Loucy (cell line): ENCODE data around the gene LCN10.
A peak's percentile ranks its signal among the peaks of the same experiment; 100 is the strongest.
"Not testable (repeated sequence)": the region's sequence is repeated elsewhere in the genome, so short reads cannot be mapped to it uniquely, and the experiment has no call there.

Experiments used
- H2AFZ ChIP-seq: fragments of 200-600 bp; sonication (generic); 2 replicates; pipeline ENCODE4 v1.6.0; 2016; ENCODE audit warnings: antibody characterized with exemption, mild to moderate bottlenecking, low read length, moderate library complexity
- H3F3A ChIP-seq: fragments of 200-600 bp; 2 replicates; pipeline ENCODE4 v1.6.0; 2016; ENCODE audit warnings: antibody characterized with exemption, low read depth, mild to moderate bottlenecking
- H3K27me3 ChIP-seq: fragments of 200-600 bp; sonication (generic); 2 replicates; pipeline ENCODE4 v1.6.1; 2014; ENCODE audit warnings: low read length, mild to moderate bottlenecking; ENCODE audit not compliant: insufficient read depth, poor library complexity, severe bottlenecking
- H3K36me3 ChIP-seq: fragments of 200-600 bp; sonication (generic); 2 replicates; pipeline ENCODE4 v1.6.1; 2016; ENCODE audit warnings: low read length; ENCODE audit not compliant: insufficient read depth
- H3K4me1 ChIP-seq: fragments of 200-600 bp; sonication (generic); 2 replicates; pipeline ENCODE4 v1.5.1; 2014; ENCODE audit warnings: low read length, mild to moderate bottlenecking; ENCODE audit not compliant: insufficient read depth, poor library complexity, severe bottlenecking
- H3K4me2 ChIP-seq: fragments of 200-600 bp; sonication (generic); 2 replicates; pipeline ENCODE4 v1.6.0; 2014; ENCODE audit warnings: antibody characterized with exemption, low read length, low read depth, mild to moderate bottlenecking; ENCODE audit not compliant: poor library complexity, severe bottlenecking
- H3K4me3 ChIP-seq: fragments of 200-600 bp; sonication (generic); 2 replicates; pipeline ENCODE4 v1.5.1; 2014; ENCODE audit warnings: low read length, mild to moderate bottlenecking, mixed read lengths; ENCODE audit not compliant: poor library complexity, severe bottlenecking
- H3K79me2 ChIP-seq: fragments of 200-600 bp; sonication (generic); 2 replicates; pipeline ENCODE4 v1.6.1; 2014; ENCODE audit warnings: low read length; ENCODE audit not compliant: insufficient read depth
- H3K9ac ChIP-seq: fragments of 200-600 bp; sonication (generic); 2 replicates; pipeline ENCODE4 v1.6.0; 2014; ENCODE audit warnings: mild to moderate bottlenecking, low read depth, low read length, moderate library complexity; ENCODE audit not compliant: poor library complexity, severe bottlenecking
- H3K9me2 ChIP-seq: fragments of 200-600 bp; sonication (generic); replicated peaks from 2 replicates; pipeline ENCODE4 v1.6.1; 2016; ENCODE audit warnings: low read depth, low read length, mixed read lengths
- H3K9me3 ChIP-seq: fragments of 200-600 bp; sonication (generic); 2 replicates; pipeline ENCODE4 v1.6.1; 2014; ENCODE audit warnings: mild to moderate bottlenecking, antibody characterized with exemption, low read length, low read depth; ENCODE audit not compliant: insufficient read depth
- H4K20me1 ChIP-seq: fragments of 200-600 bp; sonication (generic); 2 replicates; pipeline ENCODE4 v1.6.0; 2014; ENCODE audit warnings: antibody characterized with exemption, low read length, mild to moderate bottlenecking; ENCODE audit not compliant: insufficient read depth, poor library complexity, severe bottlenecking
- CTCF ChIP-seq: fragments of 200-600 bp; sonication (generic); conservative IDR thresholded peaks from 2 replicates; pipeline ENCODE4 v1.5.1; 2014; ENCODE audit warnings: mild to moderate bottlenecking, antibody characterized with exemption, low read length
- EZH2phosphoT487 ChIP-seq: fragments of 200-600 bp; IDR thresholded peaks from 2 replicates; pipeline ENCODE4 v1.6.1; 2018; ENCODE audit warnings: antibody characterized with exemption, mild to moderate bottlenecking, moderate library complexity, borderline replicate concordance

The LCN10 gene

GRCh38 chr9:136762221-136762691 lies 19.5 kb upstream of the LCN10 start:
- no peaks in the 10 kb centered on the region for H3K79me2 ChIP-seq
- no peaks in the 10 kb centered on the region for H3K27me3 ChIP-seq
- H3K9me3 ChIP-seq: no peaks in the 10 kb centered on the region
- TF ChIP-seq EZH2phosphoT487 (no peak), CTCF (no peak)
- no peak overlapping the region for H3K9ac ChIP-seq
- H2AFZ ChIP-seq: no peak overlapping the region
- H4K20me1 ChIP-seq: no peaks in the 10 kb centered on the region
- no peak overlapping the region for H3K4me3 ChIP-seq
- no peak overlapping the region for H3K4me2 ChIP-seq
- H3F3A ChIP-seq: no peaks in the 10 kb centered on the region
- no peaks in the 10 kb centered on the region for H3K4me1 ChIP-seq
- no peaks in the 10 kb centered on the region for H3K36me3 ChIP-seq
- H3K9me2 ChIP-seq: no peaks in the 10 kb centered on the region

- no peaks in the 10 kb centered on the region for H3K36me3 ChIP-seq
- no peaks in the 10 kb centered on the region for H3K4me1 ChIP-seq
- no peaks in the 10 kb centered on the region for H3K9me2 ChIP-seq
- TF ChIP-seq EZH2phosphoT487 (no peak), CTCF (no peak)
- no peaks in the 10 kb centered on the region for H3F3A ChIP-seq
- no peak overlapping the region for H3K4me3 ChIP-seq
- no peak overlapping the region for H3K4me2 ChIP-seq
- no peaks in the 10 kb centered on the region for H3K79me2 ChIP-seq
- H3K9ac ChIP-seq: no peak overlapping the region
- H2AFZ ChIP-seq: no peak overlapping the region
- H3K27me3 ChIP-seq: no peaks in the 10 kb centered on the region
- no peaks in the 10 kb centered on the region for H3K9me3 ChIP-seq
- H4K20me1 ChIP-seq: no peaks in the 10 kb centered on the region
These were observed 18.8 kb upstream of the LCN10 start for GRCh38 chr9:136761545-136761981.

DNA sequence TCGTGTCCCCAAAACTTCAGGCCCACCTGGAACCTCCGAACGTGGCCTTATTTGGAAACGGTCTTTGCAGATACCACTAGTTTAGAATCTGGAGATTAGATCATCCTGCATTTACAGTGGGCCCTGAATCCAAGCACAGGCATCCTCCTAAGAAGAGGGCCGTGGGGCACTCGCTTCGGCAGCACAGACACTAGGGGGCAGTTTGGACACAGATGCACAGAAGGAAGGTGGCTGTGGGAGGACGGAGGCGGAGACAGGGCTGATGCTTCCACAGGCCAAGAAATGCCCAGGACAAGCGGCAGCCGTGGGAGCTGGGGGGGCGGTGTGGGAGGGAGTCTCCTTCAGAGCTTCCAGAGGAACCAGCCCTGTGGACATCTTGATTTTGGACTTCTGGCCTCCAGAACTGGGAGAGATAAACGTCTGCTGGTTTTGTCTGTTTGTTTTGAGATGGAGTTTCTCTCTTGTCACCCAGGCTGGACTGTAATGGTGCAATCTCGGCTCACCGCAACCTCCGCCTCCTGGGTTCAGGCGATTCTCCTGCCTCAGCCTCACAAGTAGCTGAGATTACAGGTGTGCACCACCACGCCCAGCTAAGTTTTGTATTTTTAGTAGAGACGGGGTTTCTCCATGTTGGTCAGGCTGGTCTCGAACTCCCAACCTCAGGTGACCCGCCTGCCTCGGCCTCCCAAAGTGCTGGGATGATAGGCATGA lies 18.2 kb upstream of the LCN10 start:
- H3K9me2 ChIP-seq, H3F3A ChIP-seq, H3K79me2 ChIP-seq, H3K9ac ChIP-seq, H3K36me3 ChIP-seq, H3K4me1 ChIP-seq, H3K4me2 ChIP-seq, H4K20me1 ChIP-seq, H3K9me3 ChIP-seq, H3K4me3 ChIP-seq, H3K27me3 ChIP-seq: not testable (repeated sequence)
- peak; percentile 72 for TF ChIP-seq CTCF
- peak overlapping the region; percentile 53; the same call in 1 of the 2 replicates for H2AFZ ChIP-seq
